GM10266 (cell line): ENCODE measurements around the gene HHAT.
"Not testable (repeated sequence)": the region's sequence is repeated elsewhere in the genome, so short reads cannot be mapped to it uniquely, and the experiment has no call there.

Experiments used
- DNase-seq: peaks from one replicate; pipeline ENCODE4 v3.0.0; 2012; ENCODE audit errors: extremely low spot score
- TF ChIP-seq, protein P1 (sequence below): IDR thresholded peaks from 2 replicates; pipeline ENCODE4 v1.5.1; 2012; ENCODE audit warnings: mild to moderate bottlenecking, low read depth; ENCODE audit not compliant: control insufficient read depth, insufficient read depth; ENCODE audit errors: missing control alignments

The HHAT gene

DNA sequence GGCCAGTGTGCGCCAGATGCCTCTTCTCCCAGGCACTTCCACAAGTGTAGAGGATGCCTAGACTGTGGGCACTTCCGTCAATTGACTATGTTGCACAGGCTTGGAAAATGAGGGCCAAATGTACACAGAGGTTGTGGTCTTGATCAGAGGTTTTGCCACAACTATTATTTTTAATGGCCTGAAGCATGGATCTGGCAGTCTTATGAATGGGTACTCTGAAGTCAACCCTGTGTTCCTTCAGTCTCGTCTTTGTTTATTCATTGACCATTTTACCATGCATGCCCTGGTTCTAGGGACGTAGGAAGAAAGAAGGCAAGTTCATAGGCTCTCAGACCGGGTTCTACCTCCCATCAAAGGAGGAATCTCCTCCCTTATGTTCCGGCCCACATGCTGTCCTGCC is 329.1 kb downstream of the HHAT start:
- TF ChIP-seq, protein P1, sequence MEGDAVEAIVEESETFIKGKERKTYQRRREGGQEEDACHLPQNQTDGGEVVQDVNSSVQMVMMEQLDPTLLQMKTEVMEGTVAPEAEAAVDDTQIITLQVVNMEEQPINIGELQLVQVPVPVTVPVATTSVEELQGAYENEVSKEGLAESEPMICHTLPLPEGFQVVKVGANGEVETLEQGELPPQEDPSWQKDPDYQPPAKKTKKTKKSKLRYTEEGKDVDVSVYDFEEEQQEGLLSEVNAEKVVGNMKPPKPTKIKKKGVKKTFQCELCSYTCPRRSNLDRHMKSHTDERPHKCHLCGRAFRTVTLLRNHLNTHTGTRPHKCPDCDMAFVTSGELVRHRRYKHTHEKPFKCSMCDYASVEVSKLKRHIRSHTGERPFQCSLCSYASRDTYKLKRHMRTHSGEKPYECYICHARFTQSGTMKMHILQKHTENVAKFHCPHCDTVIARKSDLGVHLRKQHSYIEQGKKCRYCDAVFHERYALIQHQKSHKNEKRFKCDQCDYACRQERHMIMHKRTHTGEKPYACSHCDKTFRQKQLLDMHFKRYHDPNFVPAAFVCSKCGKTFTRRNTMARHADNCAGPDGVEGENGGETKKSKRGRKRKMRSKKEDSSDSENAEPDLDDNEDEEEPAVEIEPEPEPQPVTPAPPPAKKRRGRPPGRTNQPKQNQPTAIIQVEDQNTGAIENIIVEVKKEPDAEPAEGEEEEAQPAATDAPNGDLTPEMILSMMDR, result no peak
- DNase-seq, result no peak

DNA sequence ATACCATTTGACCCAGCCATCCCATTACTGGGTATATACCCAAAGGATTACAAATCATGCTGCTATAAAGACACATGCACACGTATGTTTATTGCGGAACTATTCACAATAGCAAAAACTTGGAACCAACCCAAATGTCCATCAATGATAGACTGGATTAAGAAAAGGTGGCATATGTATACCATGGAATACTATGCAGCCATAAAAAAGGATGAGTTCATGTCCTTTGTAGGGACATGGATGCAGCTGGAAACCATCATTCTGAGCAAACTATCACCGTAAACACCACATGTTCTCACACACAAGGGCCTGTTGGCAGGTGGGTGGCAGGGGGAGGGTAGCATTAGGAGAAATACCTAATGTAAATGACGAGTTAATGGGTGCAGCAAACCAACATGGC is 332.8 kb downstream of the HHAT start:
- not testable (repeated sequence) for DNase-seq

DNA sequence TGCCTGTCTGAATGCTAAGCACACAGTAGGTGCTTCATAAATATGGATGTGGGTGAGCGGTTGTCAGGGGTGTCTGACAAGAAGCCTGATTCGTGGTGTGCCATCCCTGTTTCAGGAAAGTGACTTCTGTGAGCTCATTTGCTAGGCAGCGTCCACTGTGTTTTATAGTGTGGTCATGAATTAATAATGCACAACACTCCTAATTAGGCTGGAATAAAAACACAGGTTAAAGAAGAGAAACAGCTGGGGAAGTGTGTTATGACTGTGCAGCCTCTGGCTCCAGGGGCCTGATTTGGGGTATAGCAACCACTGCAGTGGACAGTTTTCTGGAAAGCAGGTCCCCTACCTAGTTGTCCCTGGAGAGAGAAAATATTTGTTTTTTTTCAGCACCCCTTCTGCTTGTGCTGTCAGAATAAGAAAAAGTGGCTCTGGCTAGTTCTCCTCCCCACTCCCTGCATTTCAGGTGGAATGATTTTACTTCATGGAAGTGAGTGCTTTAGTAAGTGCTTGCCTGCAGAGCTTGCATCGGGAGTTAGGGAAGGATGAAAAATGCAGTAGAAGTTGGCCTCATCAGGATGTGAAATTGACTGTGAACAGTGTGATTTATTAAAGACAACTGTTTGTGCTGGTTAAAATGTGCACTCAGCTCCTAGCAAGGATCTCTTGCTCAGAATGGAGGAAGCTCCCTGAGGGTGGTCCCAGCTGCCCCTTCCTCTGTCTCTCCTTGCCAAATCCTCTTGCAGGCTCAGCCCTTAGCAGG is 333.8 kb downstream of the HHAT start:
- no peak for DNase-seq
- TF ChIP-seq, protein P1, result no peak

DNA sequence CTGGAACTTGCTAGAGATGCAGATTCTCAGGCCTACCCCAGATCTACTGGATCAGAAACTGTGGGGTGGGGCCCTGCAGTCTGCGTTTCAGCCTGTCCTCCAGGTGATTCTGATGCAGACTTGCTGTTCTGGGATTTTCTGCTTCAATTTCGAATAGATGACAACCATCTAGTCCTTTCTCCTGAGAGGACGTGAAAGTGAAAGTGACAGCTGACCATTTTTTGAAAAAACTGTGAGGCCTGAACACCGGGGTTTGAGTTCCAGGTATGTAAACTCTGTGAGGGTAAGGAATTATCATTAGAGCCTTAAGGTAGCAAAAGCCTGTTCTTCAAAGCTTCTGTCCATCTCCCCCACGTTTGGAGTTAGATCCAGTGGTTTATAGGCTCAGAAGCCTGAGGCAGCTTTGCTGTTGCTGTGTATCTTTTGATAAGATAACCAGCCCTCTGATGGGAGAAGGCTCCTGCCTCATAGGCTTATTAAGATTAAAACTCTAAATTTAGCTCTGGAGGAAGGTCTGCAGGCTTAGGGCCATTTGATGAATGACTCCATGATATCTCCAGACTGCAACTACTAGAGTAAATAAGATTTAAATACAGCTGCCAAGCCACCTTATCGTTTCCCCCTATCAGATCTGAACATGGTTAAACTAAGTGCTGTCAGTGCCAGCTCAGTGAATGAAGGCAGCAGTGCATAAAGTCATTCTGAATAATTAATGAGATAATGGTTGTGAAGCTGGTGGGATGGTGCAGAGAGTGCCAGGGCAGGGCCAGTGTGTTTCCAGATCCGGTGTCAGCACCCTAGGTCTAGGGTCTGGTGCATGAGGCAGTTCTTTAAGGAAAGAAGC is 335.2 kb downstream of the HHAT start:
- TF ChIP-seq, protein P1, result no peak
- no peak for DNase-seq

DNA sequence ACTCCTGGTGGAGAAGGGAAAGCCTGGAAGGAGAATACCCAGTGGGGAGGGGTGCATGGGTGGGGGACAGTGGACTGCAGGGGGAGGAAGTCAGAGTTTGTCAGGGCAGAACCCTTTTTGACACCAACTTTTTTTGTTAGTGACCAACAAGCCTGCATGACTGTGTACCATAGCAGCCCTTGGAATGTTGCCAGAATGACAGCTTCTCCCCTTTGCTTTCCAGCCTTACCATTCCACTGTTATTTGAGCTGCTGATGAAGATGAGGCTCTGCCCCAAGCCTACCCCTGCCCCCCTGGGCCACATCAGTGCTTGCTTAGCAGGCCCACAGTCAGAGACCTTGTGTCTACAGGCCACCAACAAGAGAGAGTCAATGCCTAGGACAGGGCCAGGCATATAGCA is 341.2 kb downstream of the HHAT start:
- TF ChIP-seq, protein P1, result no peak
- DNase-seq, result no peak

DNA sequence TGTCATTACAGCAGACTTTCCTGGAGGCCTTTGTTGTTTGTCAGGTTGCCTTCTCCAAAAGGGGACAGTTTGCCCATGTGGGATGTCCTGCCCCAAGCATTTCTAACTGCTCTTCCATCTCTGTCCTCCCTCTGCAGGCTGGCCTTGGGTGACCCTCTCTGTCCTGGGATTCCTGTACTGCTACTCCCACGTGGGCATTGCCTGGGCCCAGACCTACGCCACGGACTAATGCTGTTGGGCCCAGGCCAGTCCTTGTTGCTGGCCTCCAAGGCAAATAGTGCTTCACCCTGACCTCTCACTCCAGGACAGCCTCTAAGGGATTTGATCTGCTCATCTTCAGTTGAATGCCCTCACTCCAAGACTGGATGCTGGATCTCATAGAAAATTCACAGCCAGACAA is 345.4 kb downstream of the HHAT start:
- DNase-seq, result no peak
- TF ChIP-seq, protein P1, result no peak

DNA sequence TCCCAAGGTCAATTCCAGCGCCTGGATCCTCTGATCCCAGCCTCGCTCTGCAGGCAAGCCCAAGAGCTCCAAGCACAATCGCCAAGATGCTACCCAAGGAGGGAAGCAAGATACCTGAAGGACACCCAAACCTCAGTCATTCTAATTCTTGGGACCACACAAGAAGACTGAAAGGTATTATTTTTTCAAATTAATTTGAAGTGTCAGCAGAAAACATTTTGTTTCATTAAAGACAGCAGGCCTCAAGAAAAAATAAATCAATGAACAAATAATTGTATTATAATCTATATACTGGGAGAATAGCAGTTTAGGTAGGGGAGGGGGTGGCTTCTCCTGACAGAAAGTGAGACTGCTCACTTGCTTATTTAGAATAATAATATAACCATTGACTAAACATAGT is 347.8 kb downstream of the HHAT start:
- TF ChIP-seq, protein P1, result no peak
- DNase-seq, result no peak

DNA sequence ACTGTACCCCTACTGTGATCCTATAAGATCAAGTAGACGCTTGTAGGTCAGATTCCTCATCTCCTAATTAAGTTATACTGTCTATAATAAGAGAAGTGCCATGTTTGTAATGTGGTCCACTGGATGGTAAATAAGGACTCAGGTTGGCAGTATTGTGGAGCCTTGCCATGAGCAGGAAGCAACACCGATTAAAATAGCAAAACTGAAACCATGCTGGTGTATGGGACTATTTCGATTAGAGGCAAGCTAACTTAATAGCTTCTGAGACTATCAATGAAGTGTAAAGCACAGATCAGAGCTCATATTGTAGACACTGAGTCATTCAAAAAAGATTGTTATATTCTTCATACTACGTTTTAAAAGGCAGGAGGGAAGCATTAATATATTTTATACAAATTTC is 348.8 kb downstream of the HHAT start:
- DNase-seq, result no peak
- TF ChIP-seq, protein P1, result no peak
